ENCODE data around the gene CPED1.

The CPED1 gene

DNA sequence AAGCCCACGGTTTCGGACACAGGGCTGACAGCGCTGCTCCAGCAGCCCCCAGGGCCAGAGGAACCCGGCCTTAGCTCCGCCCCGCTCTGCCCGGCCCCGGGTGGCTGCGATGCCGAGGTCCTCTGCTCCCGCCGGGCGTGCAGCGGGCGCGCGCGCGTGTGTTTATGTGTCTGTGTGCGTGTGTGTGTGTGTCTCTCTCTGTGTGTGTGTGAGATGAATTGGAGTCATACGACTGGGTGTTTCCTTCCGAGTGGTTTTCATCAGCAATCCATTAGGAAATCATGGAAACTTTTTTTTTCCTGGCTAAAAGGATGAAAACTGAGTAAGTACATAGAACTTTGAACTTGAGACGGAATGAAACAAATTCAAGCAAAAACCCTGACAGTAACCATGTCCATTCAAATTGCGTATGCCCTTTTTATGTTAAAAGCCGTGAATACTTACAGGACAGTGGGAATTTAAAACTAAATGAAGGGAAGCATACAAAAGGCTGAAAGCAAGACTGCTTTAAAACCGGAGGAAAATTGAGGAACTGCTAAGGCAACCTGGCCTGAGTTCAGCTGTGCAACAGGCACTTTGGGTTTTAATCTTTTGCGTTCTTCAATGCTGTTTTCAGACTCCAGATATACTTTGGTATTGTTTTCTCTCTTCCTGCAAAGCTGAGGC lies at the start of gene CPED1:
TSS of gene CPED1 (plus strand) at position 121 of the 666 bp plus-strand sequence. CDS start 911 bp downstream, outside the sequence.
- DNase-seq (ENCODE audit: low spot score) = peak; percentile 64

DNA sequence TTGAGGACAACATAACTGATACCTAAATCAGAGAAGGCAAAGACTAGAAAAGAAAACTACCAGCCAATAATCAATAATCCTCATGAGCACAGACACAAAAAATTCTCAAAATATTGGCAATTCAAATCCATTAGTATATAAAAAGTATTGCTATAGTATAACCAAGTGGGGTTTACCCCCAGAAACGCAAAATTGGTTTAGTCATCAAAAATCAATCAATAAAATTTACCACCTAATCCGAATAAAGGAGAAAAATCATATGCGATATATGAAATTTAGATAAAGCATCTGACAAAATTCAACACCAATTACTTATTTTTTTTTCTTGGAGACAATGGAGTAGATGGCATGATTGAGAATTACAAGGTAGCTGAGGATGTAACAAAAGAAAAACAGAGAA lies 49.2 kb upstream of the CPED1 start:
- no peak for DNase-seq (ENCODE audit: low spot score)

DNA sequence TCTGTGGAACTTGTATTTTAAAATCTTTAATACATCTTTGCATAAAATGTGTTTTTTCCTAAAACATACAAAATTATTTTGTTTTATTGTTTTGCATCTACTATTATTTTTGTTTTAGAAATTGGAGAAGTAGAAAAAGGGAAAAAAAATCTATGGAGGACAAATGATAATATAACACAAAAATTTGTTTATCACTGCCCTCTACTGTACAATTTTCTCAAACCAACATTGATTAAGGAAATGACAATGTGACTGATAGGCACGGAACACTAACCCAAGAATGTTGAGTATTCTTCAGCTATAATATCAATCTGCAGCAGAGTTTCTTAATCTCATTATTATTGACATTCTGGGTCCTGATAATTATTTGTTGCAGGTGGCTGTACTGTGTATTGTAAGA lies 47.4 kb upstream of the CPED1 start:
- DNase-seq (ENCODE audit: low spot score) = peak; percentile 30

DNA sequence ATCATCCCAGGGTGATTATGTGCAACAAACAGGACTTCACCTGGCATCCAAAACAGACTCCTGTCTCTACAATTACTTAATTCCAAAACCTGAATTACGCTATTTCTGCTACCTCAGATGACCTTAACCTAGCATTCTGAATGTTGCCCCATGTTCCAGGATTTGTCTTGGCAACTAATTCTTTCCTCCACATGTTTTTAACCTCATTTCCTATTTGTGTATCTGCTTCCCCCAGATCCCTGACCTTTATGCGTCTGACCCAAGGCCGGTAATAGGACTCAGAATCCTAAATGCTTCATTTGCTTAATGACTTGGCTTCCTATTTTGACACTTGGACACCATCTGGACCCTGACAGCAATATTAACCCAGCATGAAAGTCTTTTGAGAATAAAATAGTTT lies 46.7 kb upstream of the CPED1 start:
- no peak for DNase-seq (ENCODE audit: low spot score)

DNA sequence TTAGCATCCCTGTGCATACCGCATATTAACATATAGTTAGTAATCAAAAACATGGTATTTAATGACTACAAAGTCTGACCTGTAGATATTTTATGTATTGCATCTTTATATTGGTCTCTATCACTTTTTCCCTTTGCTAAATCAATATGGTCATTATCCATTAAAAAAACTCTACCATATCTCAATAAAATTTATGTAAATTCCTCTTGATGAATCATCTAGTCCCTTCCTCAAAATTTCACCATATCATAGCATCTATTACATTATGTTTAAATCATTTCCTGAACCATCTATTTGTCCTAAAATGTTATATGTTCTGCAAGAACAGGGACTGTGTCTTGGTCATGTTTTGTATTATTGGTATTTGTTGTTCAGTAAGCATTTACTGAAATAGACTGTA lies 45.6 kb upstream of the CPED1 start:
- DNase-seq (ENCODE audit: low spot score) = no peak

DNA sequence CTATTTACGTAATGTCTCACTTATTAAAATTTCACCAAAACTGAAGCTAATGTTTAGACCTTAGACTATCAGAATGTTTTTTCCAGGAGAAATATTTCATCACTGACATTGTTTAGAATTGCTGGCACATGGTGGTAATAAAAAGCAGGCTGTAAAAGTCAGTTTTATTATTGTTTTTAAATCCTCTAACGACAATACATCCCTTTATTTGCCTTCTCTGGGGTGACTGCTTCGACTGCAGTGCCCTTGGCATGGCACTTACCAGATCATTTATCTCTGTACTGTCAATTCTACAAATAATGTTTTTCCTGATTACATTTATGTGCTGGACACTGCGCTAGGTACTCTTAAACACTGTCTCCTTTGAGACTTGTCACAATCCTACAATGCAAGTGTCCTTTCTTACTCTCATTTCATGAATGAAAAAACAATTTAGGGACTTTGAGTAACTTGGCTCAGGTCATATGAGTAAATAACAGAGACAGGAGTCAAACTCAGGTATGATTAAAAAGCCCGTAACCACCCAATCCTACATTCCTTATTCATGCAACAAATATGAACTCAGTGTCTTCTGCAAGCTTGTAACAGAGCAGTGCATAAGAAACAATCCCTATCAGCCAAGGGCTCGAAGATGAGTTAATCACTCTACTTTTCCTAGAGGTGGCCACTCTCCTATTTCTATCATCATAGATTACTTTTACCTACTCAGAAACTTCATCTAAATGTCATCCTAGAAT lies 43.5 kb upstream of the CPED1 start:
- DNase-seq (ENCODE audit: low spot score) = peak; percentile 13

DNA sequence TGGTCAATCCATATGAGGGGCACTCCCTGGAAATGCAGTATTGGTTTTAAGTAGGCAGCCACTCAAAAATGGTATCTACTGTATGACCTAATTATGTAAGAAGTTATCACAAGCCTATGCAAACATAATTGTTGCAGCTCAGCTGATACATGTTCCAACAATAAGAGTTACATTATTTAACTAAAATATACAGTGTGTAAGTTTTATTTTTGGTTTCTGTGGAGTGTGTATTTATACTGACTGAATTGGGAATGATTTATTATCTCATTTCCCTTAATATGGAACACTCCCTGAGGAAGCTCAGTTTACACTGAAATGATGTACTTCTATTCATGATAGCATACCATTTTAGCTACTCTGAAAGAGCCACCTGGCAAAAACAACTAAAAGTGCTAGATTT lies 40.5 kb upstream of the CPED1 start:
- no peak for DNase-seq (ENCODE audit: low spot score)

DNA sequence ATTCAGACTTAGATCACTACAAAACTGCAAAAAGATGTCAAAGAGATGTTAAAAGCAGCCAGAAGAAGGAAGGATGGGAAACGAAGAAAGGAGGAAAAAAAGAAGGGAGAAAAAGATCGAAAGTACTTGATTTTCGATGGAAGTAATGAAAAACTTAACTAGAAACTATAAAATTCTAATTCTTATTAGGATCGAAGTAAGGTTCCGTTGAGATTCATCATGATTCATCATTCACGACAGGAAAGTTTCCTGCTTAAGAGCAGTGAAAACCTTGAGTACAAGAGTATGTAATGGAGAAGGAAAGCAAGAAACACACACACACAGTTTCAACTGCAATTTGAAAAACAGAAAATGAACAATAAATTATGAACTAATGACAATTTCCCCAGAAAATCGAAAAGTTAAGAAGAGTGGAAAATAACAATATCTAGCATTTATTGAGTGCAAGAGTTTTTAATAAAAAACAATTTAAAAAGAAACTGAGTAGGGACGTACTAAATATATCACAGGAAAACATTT lies 39.1 kb upstream of the CPED1 start:
- peak; percentile 37 for DNase-seq (ENCODE audit: low spot score)

DNA sequence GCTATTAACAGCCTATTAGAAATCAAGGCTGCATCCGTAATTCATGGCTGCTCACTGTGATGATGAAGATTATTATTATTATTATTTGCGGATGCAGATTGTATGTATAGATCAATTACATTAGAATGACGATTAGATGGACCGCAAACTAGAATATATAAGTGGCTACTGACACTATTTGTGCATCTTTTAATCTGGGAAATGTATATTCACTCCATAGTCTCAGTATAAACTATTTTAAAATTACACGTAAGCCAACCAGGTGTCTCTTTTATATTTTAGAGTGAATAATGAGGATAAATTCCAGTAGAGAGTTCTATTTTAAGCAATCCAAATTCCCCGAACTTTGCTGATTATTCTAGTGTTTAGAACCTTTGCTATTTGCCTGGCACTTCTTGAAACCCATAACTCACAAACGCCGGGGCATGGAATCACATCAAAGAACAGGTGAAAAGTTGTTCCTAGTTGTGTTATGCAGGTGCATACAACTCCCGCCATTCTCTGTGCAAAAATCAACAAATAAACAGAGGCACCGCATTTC lies 38.4 kb upstream of the CPED1 start:
- no peak for DNase-seq (ENCODE audit: low spot score)

DNA sequence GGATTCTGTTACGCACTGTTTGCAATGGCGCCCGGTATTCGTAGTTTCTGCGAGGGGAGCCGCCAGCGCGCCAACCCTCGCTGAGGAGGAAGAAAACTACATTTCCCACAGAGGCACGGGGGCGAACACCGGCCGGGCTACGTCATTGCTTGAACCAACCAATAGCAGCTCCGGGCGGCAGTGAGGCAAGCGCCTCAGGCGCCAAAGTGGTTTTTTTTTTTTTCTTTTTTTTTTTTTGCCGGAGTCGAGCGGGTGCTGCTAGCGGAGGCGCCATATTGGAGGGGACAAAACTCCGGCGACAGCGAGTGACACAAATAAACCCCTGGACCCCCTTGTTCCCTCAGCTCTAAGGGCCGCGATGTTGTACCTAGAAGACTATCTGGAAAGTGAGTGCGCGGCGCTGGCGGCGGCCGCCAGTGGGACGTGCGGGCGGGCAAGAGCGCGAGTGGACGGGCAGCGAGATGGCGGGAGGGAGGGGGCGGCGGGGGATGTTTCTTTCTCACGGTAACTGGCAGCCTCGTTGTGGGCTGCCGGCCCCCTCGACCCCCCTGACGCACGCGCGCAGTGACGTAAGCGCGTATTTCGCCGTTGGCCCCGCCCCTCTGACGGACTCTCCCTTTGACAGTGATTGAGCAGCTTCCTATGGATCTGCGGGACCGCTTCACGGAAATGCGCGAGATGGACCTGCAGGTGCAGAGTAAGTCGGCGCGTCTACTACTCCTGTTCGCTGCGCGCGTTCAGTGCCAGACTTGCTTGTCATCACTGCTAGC lies 37.8 kb upstream of the CPED1 start, which contains the start of gene ING3:
TSS of gene ING3 (plus strand) at position 239 of the 770 bp plus-strand sequence. CDS start at position 359, 120 bp downstream.
- DNase-seq (ENCODE audit: low spot score) = peak; percentile 99

DNA sequence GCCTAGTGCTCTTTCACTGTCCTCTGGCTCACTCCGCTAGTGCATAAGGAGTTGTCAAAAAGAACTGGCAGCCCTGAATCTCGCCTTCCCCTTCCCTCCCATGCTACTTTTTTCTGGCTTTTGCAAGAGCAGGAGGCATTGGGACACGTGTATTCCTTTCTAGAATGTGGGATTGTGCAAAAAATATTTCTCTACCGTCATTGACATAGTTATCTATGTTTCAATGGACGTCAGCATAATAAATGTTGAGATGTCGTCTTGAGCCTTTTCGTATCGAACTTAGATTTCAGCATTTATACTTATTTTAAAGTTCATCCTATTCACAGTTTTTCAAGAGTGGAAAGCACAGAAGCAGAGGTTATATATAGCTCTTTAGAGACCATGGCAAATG lies 37.2 kb upstream of the CPED1 start:
- no peak for DNase-seq (ENCODE audit: low spot score)

DNA sequence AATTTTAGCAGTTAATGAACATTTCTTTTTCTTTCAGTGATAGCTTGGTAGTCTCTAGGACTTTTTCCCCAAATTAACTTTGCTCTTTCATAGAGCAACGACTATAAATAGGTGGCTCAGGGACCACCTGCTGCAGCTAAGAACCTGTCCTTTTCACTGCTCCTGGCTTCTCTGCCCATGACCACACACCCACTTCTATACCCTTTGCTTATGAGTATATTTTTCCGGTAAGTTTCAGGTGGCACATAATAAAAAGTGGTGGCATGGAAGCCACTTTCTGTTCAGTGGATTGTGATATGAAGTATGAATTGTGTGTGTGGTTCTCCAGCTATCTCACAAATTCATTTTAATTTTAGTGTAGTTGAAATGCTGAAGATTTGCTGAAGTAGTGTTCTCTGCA lies 36.7 kb upstream of the CPED1 start:
- no peak for DNase-seq (ENCODE audit: low spot score)

DNA sequence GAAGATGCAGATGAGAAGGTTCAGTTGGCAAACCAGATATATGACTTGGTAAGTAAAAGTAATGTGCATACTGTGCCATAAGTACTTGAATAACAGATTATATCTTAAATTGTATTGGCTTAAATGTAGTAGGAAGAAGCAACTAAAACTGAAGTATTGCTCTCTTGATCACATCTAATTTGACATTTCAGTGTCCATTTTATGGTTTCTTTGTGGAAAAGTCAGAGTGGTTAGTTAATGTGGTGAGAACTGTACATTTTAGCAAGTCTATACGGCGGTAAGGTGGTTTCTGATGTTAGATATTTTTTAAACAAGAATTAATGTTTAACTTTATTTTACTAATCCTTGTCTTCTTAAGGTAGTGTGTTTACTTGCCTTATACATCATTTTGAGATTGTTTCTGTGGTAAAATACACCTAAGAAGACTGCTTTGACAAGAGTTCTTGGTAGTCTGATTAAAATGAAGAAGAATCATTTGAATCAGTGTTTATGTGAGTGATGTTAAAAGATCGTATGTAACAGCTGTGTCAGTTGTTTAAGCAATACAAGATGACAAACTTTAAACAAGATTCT lies 32.8 kb upstream of the CPED1 start:
- DNase-seq (ENCODE audit: low spot score) = no peak

DNA sequence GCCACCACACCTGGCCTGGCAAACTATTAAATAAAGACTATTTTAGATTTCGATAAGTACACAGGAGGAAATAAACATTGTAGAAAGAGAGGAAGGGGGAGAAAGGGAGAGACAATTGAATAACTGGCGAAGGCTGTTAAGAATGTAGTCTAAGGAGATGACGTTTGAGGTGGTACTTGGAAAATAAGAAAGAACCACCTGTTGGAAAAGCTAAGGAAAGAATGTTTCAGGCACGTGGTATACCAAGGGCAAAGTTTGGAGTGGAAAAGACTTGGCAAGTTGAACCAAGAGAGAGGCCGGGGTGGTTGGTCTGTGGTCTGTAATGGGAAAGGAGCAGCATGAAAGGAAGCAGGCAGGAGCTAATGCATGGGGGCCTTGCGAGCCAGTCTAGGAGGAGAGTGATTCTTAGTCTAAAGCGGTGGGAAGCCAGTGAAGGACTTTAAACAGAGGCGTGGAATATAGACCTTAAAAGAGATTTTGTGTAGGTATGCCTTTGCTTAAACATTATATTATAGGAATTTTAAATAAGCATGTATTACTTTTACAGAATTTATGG lies 28.5 kb upstream of the CPED1 start:
- no peak for DNase-seq (ENCODE audit: low spot score)

DNA sequence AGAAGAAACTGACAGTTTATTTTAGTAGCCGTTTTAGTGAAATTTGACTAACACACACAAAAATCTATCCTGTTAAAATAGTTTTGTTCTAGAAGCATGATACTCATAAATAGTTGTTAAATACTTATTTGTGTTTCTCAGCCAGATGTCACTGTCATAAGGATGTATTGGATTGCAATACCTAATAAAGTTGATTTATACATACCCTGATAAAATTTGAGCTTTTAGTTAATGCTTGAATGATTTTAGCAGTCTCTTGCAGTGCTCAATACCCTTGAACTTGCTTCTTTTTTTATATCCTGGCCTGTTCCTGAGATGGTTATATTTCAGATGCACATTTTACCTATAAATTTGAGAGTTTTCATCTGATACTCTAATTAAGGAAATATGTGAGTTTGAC lies 27.8 kb upstream of the CPED1 start:
- no peak for DNase-seq (ENCODE audit: low spot score)

DNA sequence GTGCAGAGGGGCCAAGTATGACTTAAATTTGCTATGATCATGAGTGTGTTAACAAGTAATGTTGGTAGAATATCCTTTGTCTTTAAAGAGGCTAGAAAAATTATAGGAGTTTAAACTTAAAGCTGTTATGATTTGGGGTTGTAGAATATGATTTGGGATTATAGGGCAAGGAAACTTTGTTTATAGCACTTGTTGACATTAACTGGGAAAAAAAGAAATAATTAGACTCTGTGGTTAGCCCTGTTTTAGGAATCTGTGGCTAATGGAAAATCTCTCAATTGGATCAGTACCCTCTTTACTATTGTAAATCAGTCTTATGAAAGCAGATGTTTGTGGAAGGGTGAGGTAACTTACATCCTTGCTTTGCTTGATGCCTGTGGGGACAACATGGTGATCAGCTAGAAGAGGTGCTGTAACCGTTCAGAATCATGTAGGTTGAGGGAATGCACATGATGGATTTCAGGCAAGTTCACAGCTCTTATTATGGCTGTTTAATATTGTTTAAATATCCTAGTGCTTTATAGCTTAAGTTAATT lies 26.8 kb upstream of the CPED1 start:
- no peak for DNase-seq (ENCODE audit: low spot score)

DNA sequence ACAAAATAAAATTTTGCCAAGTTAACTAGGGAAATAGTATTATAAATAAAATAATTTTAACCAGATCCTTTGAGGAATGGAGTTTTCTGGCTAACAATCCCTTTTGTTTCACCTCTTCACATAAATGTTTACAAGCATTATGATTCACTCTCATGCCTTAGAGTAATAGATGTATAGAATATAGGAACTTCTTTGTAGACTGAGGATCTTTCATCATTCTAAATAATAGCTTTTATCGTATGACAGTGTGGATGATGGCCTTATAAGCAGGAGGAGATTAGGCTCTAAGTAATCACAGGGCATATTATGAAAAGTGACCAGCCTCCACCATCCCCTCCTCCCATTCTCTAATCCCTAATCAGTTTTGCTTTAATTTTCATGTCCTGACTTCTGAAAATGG lies 24.4 kb upstream of the CPED1 start:
- DNase-seq (ENCODE audit: low spot score) = no peak

DNA sequence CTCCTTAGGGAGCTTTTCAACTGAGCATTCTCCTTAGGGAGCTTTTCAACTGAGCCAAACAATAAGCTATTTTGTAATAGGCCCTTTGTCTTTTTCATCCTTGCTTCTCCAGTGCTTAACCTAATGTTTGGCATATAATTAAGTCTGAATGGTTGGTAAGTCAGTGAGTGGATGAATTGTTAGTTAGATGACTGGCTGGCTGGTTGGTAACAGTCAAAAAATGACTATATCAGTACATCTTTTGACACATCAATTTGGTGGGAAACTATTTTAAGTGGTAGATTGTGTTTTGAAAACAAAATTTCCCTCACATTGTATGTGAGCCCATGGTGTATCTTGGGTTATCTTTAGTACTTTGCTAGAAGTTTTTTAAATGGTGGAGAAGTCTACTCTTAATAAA lies 21.6 kb upstream of the CPED1 start:
- no peak for DNase-seq (ENCODE audit: low spot score)

DNA sequence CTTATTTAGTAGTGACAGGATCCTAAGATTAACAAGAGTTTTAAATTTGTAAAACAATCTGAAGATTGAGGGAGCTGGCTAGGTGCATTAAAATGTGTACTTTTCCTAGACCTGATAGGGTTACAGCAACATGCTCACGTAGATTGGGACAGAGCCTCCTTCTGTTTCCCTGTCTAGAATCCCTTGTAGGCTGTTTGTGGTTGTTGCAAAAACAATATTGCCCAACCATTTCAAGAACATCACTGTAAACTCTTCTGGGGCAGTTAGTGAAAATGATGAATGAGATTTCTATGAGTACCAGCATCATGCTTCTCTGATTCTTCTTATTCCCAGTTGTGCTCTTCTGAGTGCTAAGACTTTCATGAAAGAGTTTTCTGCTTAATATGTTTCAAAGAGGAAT lies 14.7 kb upstream of the CPED1 start:
- DNase-seq (ENCODE audit: low spot score) = no peak

DNA sequence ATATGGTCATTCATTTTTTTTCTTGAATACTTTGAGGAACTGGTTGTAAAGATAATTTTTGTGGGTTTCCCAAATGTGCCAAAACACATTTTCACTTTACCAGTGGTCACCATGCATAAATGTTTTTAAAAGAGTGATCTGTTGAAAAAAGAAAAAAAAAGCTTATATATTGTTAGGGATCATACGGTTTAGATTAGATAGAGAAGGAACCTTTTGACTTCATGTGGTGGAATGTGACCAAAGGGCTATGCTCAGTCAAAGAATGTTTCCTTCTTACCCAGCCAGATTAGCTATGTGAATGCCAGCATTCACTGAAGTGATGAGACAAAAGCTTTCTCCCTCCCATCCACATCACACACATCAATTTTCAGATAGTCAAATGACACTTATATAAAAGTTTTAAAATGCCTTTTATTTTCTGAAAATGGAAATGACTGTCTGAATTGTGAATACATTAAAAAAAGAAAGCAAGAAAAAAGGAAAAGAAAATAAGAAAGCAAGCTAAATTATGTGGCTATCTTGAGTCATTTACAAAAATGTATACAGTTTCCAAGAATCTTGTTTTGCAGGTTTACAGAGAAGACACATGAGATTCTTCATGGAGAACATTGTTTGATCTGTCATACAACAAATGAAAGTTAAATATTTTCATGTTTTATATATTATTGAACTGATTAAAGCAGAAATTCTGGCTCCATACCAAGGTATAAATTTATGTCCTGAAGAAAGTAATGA lies 8.6 kb upstream of the CPED1 start:
- peak; percentile 10 for DNase-seq (ENCODE audit: low spot score)

DNA sequence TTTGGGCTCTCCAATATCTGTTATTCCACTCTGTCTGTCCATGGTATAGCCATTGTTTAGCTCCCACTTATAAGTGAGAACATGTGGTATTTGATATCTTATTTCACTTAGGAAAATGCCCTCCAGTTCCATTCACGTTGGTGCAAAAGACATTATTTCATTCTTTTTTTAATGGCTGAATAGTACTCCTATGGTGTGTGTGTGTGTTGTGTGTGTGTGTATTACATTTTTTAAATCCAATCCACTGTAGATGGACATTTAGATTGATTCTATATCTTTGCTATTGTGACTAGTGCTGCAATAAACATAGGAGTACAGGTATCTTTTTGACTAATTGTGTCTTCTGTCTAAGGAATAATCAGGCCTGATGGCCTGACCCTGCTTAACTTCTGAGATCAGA lies 7.4 kb upstream of the CPED1 start:
- DNase-seq (ENCODE audit: low spot score) = no peak
